Inflammatory macrophage treated with lipopolysaccharide for 4 hours (primary cell): ENCODE data around the gene HSPB1.
"Not testable (repeated sequence)": the region's sequence is repeated elsewhere in the genome, so short reads cannot be mapped to it uniquely, and the experiment has no call there.

ENCODE experiments used
- DNase-seq: peaks from one replicate; pipeline ENCODE4 v3.0.0-alpha.2; 2020

The HSPB1 gene

GRCh38 chr7:76334320-76334967 is 32.0 kb downstream of the HSPB1 start:
- DNase-seq = no peak

DNA sequence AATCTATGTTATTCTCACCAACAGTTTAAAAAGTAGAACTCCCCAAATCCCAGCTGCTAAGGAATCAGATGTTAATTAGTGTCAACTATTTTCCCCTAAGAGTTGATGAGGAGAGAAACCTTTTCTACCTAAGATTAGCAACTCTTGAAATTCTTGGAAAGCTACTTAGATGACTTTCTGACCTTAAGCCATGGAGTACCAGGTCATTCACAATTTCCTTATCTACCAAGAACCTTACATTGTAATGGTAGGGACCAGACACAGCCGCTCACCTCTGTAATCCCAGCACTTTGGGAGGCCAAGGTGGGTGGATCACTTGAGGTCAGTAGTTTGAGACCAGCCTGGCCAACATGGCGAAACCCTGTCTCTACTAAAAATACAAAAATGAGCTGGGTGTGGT is 32.9 kb downstream of the HSPB1 start:
- not testable (repeated sequence) for DNase-seq

GRCh38 chr7:76336094-76336493 is 33.6 kb downstream of the HSPB1 start:
- DNase-seq = no peak

- no peak for DNase-seq
Measured at GRCh38 chr7:76337147-76337546, 34.7 kb downstream of the HSPB1 start.

GRCh38 chr7:76338298-76339084 is 36.0 kb downstream of the HSPB1 start:
- DNase-seq = no peak

DNA sequence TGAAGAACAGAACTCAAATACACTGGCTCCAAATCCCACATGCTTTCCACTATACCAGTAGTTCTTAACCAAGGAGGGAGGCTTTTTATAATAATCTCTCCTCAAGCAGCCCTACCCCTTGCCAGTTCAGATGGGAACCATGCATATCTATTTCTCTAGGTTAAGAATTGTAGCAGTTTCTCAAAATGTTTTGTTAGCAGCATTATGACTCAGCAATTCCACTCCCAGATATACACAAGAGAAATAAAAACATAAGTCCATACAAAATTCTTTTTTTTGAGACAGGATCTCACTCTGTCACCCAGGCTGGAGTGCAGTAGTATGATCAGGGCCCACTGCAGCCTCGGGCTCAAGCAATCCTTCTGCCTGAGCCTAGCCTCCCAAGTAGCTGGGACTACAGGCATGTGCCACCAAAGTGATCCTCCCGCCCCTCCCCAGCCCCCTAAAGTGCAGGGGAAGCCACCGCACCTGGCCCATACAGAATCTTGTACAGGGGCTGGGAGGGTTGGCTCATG is 38.2 kb downstream of the HSPB1 start:
- DNase-seq = no peak

GRCh38 chr7:76342222-76342621 is 39.7 kb downstream of the HSPB1 start:
- DNase-seq = no peak

DNA sequence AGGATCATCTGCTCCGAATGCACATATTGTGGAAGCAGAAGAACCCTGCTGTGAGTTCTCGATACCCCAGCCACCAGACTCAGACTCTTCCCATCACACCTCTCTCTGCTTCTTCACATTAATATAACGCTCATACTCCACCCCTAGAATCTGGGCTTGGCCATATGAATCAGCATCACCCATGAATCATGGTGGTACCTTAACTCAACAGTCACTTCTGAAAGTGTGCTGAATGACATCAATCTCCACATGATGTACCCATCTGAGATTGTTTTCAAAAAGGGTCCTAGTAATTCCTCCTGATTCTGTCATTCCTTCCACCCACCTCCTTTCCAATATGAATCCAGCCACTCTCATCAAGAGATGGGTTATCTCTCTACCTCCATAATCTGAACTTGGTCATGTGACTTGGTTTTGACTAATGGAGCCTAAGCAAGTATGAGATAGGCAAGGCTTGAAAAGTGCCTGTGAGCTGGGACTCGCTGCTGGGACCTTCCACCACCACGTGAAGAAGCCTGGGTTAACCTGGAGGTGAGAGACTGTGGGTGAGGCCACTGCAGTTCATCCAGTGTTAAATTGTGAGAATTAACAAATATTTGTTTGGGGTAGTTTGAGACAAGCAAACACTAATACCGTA is 40.9 kb downstream of the HSPB1 start:
- no peak for DNase-seq

DNA sequence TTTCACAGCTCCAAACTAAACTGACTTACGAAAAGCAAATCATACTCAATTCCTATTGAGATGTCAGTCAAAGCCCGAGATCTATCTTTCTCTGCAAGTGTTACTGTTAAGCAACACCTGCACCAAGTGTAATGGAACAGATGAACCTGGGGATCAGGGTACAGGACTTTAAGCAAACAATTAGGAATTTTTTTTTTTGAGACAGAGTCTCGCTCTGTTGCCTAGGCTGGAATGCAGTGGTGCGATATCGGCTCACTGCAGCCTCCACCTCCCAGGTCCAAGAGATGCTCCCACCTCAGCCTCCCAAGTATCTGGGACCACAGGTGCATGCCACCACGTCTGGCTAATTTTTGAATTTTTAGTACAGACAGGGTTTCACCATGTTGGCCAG is 41.5 kb downstream of the HSPB1 start:
- DNase-seq = no peak

- DNase-seq = no peak
Measured at GRCh38 chr7:76346097-76346496, 43.6 kb downstream of the HSPB1 start.

DNA sequence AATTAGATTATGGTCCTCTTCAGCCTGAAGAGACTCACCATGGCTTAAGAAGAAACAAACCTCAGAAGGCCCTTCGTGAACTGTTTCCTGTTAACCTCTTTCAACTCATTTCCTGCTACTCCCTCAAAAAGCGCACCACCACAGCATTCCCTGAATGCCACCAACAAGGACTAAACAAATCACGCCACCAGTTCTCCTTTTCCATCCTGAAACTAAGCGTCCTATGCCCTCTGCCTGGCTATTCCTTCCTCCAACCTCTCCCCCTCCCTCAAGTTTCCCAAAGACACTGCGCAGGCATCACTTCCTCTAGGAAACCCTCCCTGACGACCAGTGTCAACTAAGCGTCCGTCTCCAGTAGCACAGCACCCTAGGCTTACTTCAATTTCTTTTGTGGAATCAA is 44.3 kb downstream of the HSPB1 start:
- no peak for DNase-seq

- DNase-seq = no peak
Measured at GRCh38 chr7:76347710-76348109, 45.2 kb downstream of the HSPB1 start.

DNA sequence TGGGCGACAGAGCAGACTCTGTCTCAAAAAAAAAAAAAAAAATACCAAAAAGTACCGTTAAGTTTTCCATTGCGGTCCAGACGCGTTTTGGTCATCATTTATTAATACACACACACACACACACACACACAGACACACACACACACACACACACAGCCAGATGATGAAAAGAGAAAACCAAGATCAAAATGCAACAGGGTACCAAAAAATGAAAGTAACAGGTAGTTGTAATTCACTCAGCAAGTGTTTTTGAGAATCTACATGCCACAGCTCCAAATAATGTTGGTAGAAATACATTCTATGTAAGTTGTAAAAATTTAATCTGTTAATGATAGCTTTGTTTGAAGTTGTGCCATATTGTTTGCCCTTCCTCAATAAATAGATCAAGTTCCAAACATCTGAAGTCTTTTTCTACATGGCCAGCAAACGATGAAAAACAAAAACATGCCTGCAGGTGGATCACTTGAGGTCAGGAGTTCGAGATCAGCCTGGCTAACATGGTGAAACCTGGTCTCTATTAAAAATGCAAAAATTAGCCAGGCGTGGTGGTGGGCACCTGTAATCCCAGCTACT is 46.9 kb downstream of the HSPB1 start:
- no peak for DNase-seq

DNA sequence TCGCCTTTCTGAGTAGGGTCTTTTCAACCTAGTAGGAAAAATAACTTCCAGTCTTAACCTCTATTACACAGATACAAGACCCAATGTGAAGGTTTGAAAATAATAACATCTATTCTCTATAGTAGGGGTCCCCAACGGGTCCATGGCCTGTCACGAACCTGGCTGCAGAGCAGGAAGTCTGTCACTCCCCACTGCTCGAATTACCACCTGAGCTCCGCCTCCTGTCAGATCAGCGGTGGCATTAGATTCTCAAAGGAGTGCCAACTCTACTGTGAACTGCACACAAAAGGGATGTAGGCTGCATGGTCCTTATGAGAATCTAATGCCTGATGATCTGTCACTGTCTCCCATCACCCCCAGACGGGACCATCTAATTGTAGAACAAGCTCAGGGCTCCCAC is 48.9 kb downstream of the HSPB1 start:
- DNase-seq = no peak

- DNase-seq = peak; percentile 32
Measured at GRCh38 chr7:76352193-76352592, 49.7 kb downstream of the HSPB1 start.

GRCh38 chr7:76353744-76354143 is 51.3 kb downstream of the HSPB1 start:
- no peak for DNase-seq
